K562 (cell line): ENCODE results near the gene WNT11. TPM values are rescaled to one million over a fixed set of nuclear protein-coding genes. Genes with fewer than 3 reads are reported as not detected.

Experiments
- ATAC-seq: fragments of 200-7000 bp; cut with Tn5 transposase; 3 replicates; pipeline ENCODE4 v1.9.1; 2020; ENCODE audit warnings: moderate library complexity
- BruUV-seq: library from RNA; stranded (reverse); fragments of 400-500 nt; replicated peaks from 2 replicates; lab custom pipeline; 2021; lab: Mats Ljungman, UMichigan
- CTCF ChIA-PET: fragments of 300-600 bp; formaldehyde crosslinking; extraction: SDS; loops from one replicate; lab custom pipeline; 2021; ENCODE audit warnings: low intra/inter-chr PET ratio; lab: Yijun Ruan, JAX
- POLR2A ChIA-PET: fragments of 300-600, 350-650 bp; sonication (Branson Sonifier 250); formaldehyde crosslinking; extraction: SDS; loops from one replicate; lab custom pipeline; 2021; ENCODE audit warnings: antibody characterized with exemption, inconsistent platforms; lab: Yijun Ruan, JAX
- DNase-seq, 4 experiments: peaks; one replicate each; pipeline versions ENCODE4 v3.0.0 to v3.0.0-alpha.2; 2011 to 2018; ENCODE audit warnings: low spot score in 3 of 4, mixed read lengths in 3 of 4; ENCODE audit errors: extremely low read depth in 1 of 4
- FAIRE-seq: peaks from 2 replicates; lab custom pipeline; 2011; peaks lifted over from hg19 to GRCh38; lab: Jason Lieb, UNC
- H2AFZ ChIP-seq: 2 replicates; pipeline ENCODE4 v1.6.0; 2011; ENCODE audit warnings: low read depth, low read length, control low read depth, inconsistent platforms
- H3K27ac ChIP-seq: fragments of 200-600 bp; 3 replicates; pipeline ENCODE4 v1.8.0; 2011; ENCODE audit warnings: low read depth, mild to moderate bottlenecking, control low read depth, inconsistent platforms, low read length, moderate library complexity, mixed read lengths; ENCODE audit errors: extremely low read depth
- H3K27me3 ChIP-seq, 2 experiments: fragments of 300-600 bp in 1 of 2; 2 replicates in 1 of 2; 3 replicates in 1 of 2; pipeline versions ENCODE4 v1.6.0 to v1.8.0; 2011; ENCODE audit warnings: inconsistent platforms in 2 of 2, low read length in 2 of 2, mild to moderate bottlenecking in 1 of 2, mixed read lengths in 1 of 2, moderate library complexity in 1 of 2; ENCODE audit not compliant: control insufficient read depth in 2 of 2, insufficient read depth in 2 of 2
- H3K36me3 ChIP-seq: fragments of 300-600 bp; 3 replicates; pipeline ENCODE4 v1.8.0; 2011; ENCODE audit warnings: mild to moderate bottlenecking, low read length, inconsistent platforms; ENCODE audit not compliant: control insufficient read depth, insufficient read depth
- H3K4me1 ChIP-seq, 2 experiments: fragments of 200-600 bp in 1 of 2; replicated peaks in 1 of 2; 2 replicates in 1 of 2; 3 replicates in 1 of 2; pipeline versions ENCODE4 v1.5.1 to v1.8.0; 2011; ENCODE audit warnings: inconsistent platforms in 2 of 2, low read length in 2 of 2, mild to moderate bottlenecking in 1 of 2, mixed read lengths in 1 of 2, moderate library complexity in 1 of 2; ENCODE audit not compliant: control insufficient read depth in 2 of 2, insufficient read depth in 2 of 2
- H3K4me2 ChIP-seq: 2 replicates; pipeline ENCODE4 v1.6.1; 2011; ENCODE audit warnings: low read length, control low read depth, inconsistent platforms, mixed read lengths; ENCODE audit not compliant: insufficient read depth
- H3K4me3 ChIP-seq: fragments of 200-600 bp; sonication (generic), shearing (Covaris generic); 2 replicates; pipeline ENCODE4 v1.5.1; 2016; ENCODE audit warnings: control low read depth, inconsistent platforms
- H3K79me2 ChIP-seq: fragments of 200-600 bp; 3 replicates; pipeline ENCODE4 v1.8.0; 2011; ENCODE audit warnings: low read length, inconsistent platforms; ENCODE audit not compliant: control insufficient read depth, insufficient read depth
- H3K9ac ChIP-seq, 2 experiments: 2 replicates each; pipeline versions ENCODE4 v1.6.0 to v1.6.1; 2011; ENCODE audit warnings: low read depth in 2 of 2, low read length in 2 of 2, control low read depth in 1 of 2, inconsistent platforms in 1 of 2, mild to moderate bottlenecking in 1 of 2, mixed read lengths in 1 of 2; ENCODE audit not compliant: insufficient read depth in 1 of 2
- H3K9me1 ChIP-seq: one replicate; pipeline ENCODE4 v1.6.0; 2011; ENCODE audit warnings: inconsistent platforms, mild to moderate bottlenecking, low read length, moderate library complexity; ENCODE audit not compliant: control insufficient read depth, insufficient read depth
- H3K9me3 ChIP-seq: replicated peaks from 2 replicates; pipeline ENCODE4 v1.5.1; 2011; ENCODE audit warnings: low read depth, low read length, inconsistent platforms; ENCODE audit not compliant: control insufficient read depth, insufficient read depth
- H4K20me1 ChIP-seq: replicated peaks from 2 replicates; pipeline ENCODE4 v1.6.1; 2011; ENCODE audit warnings: low read length, inconsistent platforms, mixed read lengths; ENCODE audit not compliant: control insufficient read depth, insufficient read depth
- CBX8 ChIP-seq: fragments of 200-600 bp; sonication (generic); IDR thresholded peaks from 2 replicates; pipeline ENCODE4 v1.6.1; 2012; ENCODE audit warnings: borderline replicate concordance, mixed run types, low read depth, mild to moderate bottlenecking, moderate library complexity, mixed read lengths, low read length, control low read depth, inconsistent platforms; ENCODE audit not compliant: poor library complexity, severe bottlenecking; ENCODE audit errors: extremely low read depth
- EHMT2 ChIP-seq: fragments of 450-650 bp; IDR thresholded peaks from 2 replicates; pipeline ENCODE4 v1.6.1; 2018; ENCODE audit warnings: antibody characterized with exemption
- ETV6 ChIP-seq, 3 experiments: fragments of 150-350 bp in 1 of 3; sonication (generic) in 1 of 3; formaldehyde crosslinking in 1 of 3; IDR thresholded peaks; 2 replicates each; pipeline versions ENCODE4 v1.6.1 to v1.8.0; 2014 to 2022; ENCODE audit warnings: borderline replicate concordance in 2 of 3, low read depth in 2 of 3, antibody characterized with exemption in 1 of 3, low read length in 1 of 3, mild to moderate bottlenecking in 1 of 3, missing genetic modification reagents in 1 of 3
- MAFF ChIP-seq: IDR thresholded peaks from 2 replicates; pipeline ENCODE4 v1.6.1; 2012; ENCODE audit warnings: low read length, improper control_type of control experiment
- RHOXF2B ChIP-seq: fragments of 250-450 bp; sonication (Bioruptor Pico); conservative IDR thresholded peaks from 2 replicates; pipeline ENCODE4 v1.5.1; 2021
- TCFL5 ChIP-seq: fragments of 250-450 bp; sonication (Bioruptor Pico); conservative IDR thresholded peaks from 2 replicates; pipeline ENCODE4 v1.6.1; 2021; ENCODE audit warnings: mild to moderate bottlenecking, moderate library complexity, matching md5 sums
- ZNF134 ChIP-seq: fragments of 250-450 bp; sonication (Bioruptor Pico); conservative IDR thresholded peaks from 2 replicates; pipeline ENCODE4 v1.4.0; 2020
- ZNF3 ChIP-seq: fragments of 250-450 bp; sonication (Bioruptor Pico); IDR thresholded peaks from 2 replicates; pipeline ENCODE4 v1.5.0; 2021; ENCODE audit warnings: mild to moderate bottlenecking, moderate library complexity
- ZNF586 ChIP-seq: fragments of 450-650 bp; formaldehyde crosslinking; conservative IDR thresholded peaks from 2 replicates; pipeline ENCODE4 v1.4.0; 2020; ENCODE audit warnings: mild to moderate bottlenecking, moderate library complexity
- WGBS: fragments of 100-300 bp; shearing (Covaris generic); methylation state at CpG from one replicate; pipeline ENCODE4 v1.1.6; 2016; ENCODE audit warnings: low coverage, mixed read lengths; ENCODE audit not compliant: insufficient coverage; ENCODE audit errors: missing lambda C conversion rate; 5-methylcytosine and 5-hydroxymethylcytosine counted together
- in situ Hi-C: fragments of 300-500 bp; cut with MboI; formaldehyde crosslinking; loops from 4 replicates; pipeline ENCODE4 v1.15.0; 2018; ENCODE audit warnings: inconsistent platforms, mixed read lengths
- intact Hi-C: fragments of 100-400 bp; cut with micrococcal nuclease; formaldehyde crosslinking; loops from 2 replicates; pipeline ENCODE4 v1.14.2; 2022
- polyA plus RNA-seq, 8 experiments: library from polyadenylated mRNA; depleted of rRNA in 4 of 8; stranded (reverse) in 5 of 8; unstranded in 3 of 8; fragments of >200 nt; fragmentation: Nextera tagmentation in 2 of 8; fragmentation: Illumina TruSeq in 1 of 8; extraction: Ambion mirVana in 2 of 8; extraction: Trizol in 1 of 8; gene quantifications; 2 replicates each; pipeline versions ENCODE4 v1.2.1 to v1.2.3, GENCODE V29; 2011 to 2014; ENCODE audit warnings: inconsistent platforms in 1 of 8, missing spikeins in 1 of 8
- total RNA-seq, 7 experiments: library from RNA; depleted of rRNA in 6 of 7; stranded (reverse); fragments of >200 nt in 6 of 7; fragmentation: Illumina TruSeq in 2 of 7; extraction: Trizol in 2 of 7; gene quantifications; 2 replicates each; pipeline versions ENCODE4 v1.2.1 to v1.2.3, GENCODE V29; 2011 to 2021; ENCODE audit warnings: low replicate concordance in 1 of 7
- TF ChIP-seq, protein P1 (sequence below), 2 experiments: fragments of 150-350 bp in 1 of 2; IDR thresholded peaks; 2 replicates each; pipeline ENCODE4 v1.6.1; 2012 to 2016; ENCODE audit warnings: low read depth in 2 of 2, low read length in 2 of 2, mild to moderate bottlenecking in 1 of 2, moderate library complexity in 1 of 2
- TF ChIP-seq, protein P2 (sequence below): fragments of 250-450 bp; sonication (Bioruptor Pico); IDR thresholded peaks from 2 replicates; pipeline ENCODE4 v1.5.1; 2021; ENCODE audit warnings: mild to moderate bottlenecking
- TF ChIP-seq, protein P3 (sequence below), 2 experiments: fragments of 450-650 bp; conservative IDR thresholded peaks; 2 replicates each; pipeline ENCODE4 v1.6.1; 2017; ENCODE audit warnings: mild to moderate bottlenecking in 2 of 2, moderate library complexity in 2 of 2

The WNT11 gene
- total and polyA plus RNA-seq, 9 of the 15 experiments (the other 6 are each of a cell fraction or from before 2014, with no cell fraction given) = 0.03 to 0.20 (median 0.09) TPM; not detected in 4

DNA sequence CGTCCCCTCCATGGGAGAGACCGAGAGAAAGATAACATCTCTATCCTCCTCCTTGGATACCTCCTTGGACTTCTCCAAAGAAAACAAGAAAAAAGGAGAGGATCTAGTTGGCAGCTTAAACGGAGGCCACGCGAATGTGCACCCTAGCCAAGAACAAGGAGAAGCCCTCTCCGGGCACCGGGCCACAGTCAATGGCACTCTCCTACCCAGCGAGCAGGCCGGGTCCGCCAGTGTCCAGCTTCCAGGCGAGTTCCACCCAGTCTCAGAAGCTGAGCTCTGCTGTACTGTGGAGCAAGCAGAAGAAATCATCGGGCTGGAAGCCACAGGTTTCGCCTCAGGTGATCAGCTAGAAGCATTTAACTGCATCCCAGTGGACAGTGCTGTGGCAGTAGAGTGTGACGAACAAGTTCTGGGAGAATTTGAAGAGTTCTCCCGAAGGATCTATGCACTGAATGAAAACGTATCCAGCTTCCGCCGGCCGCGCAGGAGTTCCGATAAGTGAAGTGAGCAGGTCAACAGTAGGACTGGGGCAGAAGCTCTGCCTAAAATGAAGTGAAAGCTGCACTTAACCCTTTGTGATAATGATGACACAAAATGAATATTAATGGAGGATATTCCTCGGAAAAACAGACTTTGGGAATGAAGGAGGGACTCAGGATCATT is 65.3 kb downstream of the WNT11 start (continued):
- TF ChIP-seq, protein P1, sequence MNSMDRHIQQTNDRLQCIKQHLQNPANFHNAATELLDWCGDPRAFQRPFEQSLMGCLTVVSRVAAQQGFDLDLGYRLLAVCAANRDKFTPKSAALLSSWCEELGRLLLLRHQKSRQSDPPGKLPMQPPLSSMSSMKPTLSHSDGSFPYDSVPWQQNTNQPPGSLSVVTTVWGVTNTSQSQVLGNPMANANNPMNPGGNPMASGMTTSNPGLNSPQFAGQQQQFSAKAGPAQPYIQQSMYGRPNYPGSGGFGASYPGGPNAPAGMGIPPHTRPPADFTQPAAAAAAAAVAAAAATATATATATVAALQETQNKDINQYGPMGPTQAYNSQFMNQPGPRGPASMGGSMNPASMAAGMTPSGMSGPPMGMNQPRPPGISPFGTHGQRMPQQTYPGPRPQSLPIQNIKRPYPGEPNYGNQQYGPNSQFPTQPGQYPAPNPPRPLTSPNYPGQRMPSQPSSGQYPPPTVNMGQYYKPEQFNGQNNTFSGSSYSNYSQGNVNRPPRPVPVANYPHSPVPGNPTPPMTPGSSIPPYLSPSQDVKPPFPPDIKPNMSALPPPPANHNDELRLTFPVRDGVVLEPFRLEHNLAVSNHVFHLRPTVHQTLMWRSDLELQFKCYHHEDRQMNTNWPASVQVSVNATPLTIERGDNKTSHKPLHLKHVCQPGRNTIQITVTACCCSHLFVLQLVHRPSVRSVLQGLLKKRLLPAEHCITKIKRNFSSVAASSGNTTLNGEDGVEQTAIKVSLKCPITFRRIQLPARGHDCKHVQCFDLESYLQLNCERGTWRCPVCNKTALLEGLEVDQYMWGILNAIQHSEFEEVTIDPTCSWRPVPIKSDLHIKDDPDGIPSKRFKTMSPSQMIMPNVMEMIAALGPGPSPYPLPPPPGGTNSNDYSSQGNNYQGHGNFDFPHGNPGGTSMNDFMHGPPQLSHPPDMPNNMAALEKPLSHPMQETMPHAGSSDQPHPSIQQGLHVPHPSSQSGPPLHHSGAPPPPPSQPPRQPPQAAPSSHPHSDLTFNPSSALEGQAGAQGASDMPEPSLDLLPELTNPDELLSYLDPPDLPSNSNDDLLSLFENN (IDR thresholded peaks at IDR 0.05; ENCODE audit: low read depth in 2 of 2, low read length in 2 of 2) = no peak
- TF ChIP-seq MAFF = no peak
- no peak for TF ChIP-seq ZNF586 (CRISPR knock-in tag)

DNA sequence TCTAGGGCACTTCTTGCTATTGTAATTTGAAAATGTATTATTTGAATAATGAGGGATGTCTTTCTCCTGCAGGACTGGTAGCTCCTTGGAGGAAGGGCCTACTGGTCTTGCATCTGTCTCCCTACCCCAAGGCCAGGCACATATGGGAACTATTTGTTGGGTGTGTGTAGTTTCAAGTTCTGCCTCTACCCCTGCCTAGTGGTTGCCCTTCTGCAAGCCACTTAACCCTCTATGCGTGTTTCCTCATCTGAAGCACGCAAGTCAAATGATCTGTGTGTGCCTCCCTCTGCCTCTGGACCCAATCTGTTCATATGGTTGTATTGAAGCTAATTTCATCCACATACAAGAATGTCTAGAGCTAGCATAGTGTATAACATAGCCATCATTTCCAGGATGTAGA is 67.0 kb downstream of the WNT11 start:
- Histone ChIP-seq H3K27ac (no peak overlapping the region), H3K79me2 (no peaks in the 10 kb centered on the region), H3K9ac (no peak overlapping the region), H3K9me1 (no peaks in the 10 kb centered on the region), H3K36me3 (peaks cover 17% of the 10 kb centered on the region; the same call in 1 of the 3 replicates), H2AFZ (no peak overlapping the region), H3K9me3 (no peaks in the 10 kb centered on the region), H3K4me3 (no peak overlapping the region), H3K4me2 (no peak overlapping the region), H4K20me1 (no peaks in the 10 kb centered on the region), H3K4me1 (no peaks in the 10 kb centered on the region), H3K27me3 (no peaks in the 10 kb centered on the region)
- TF ChIP-seq TCFL5 (CRISPR knock-in tag) (no peak), ZNF3 (CRISPR knock-in tag) (no peak), EHMT2 (no peak), RHOXF2B (no peak), ZNF134 (CRISPR knock-in tag) (no peak), ETV6 (IDR thresholded peaks at IDR 0.05; ENCODE audit: borderline replicate concordance in 1 of 2, low read depth in 2 of 2, low read length in 1 of 2) (no peak), ETV6 (CRISPR knock-in tag; IDR thresholded peaks at IDR 0.05; ENCODE audit: borderline replicate concordance) (no peak), CBX8 (no peak)
- TF ChIP-seq, protein P2, sequence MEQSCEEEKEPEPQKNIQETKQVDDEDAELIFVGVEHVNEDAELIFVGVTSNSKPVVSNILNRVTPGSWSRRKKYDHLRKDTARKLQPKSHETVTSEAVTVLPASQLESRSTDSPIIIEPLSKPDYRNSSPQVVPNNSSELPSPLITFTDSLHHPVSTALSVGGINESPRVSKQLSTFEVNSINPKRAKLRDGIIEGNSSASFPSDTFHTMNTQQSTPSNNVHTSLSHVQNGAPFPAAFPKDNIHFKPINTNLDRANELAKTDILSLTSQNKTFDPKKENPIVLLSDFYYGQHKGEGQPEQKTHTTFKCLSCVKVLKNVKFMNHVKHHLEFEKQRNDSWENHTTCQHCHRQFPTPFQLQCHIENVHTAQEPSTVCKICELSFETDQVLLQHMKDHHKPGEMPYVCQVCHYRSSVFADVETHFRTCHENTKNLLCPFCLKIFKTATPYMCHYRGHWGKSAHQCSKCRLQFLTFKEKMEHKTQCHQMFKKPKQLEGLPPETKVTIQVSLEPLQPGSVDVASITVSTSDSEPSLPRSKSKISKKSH (CRISPR knock-in tag) = no peak
- TF ChIP-seq, protein P3, sequence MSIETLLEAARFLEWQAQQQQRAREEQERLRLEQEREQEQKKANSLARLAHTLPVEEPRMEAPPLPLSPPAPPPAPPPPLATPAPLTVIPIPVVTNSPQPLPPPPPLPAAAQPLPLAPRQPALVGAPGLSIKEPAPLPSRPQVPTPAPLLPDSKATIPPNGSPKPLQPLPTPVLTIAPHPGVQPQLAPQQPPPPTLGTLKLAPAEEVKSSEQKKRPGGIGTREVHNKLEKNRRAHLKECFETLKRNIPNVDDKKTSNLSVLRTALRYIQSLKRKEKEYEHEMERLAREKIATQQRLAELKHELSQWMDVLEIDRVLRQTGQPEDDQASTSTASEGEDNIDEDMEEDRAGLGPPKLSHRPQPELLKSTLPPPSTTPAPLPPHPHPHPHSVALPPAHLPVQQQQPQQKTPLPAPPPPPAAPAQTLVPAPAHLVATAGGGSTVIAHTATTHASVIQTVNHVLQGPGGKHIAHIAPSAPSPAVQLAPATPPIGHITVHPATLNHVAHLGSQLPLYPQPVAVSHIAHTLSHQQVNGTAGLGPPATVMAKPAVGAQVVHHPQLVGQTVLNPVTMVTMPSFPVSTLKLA (conservative IDR thresholded peaks at IDR 0.05) = no peak
- CTCF ChIA-PET = no interaction called here
- FAIRE-seq = no peak
- no peak for ATAC-seq
- intact Hi-C loops = no loop called here
- in situ Hi-C loops = no loop called here
- POLR2A ChIA-PET = no interaction called here
- no TSS peak for BruUV-seq
- 75% methylated on average over 2 of the region's 2 CpGs for WGBS
- DNase-seq = no peak
